ENCODE measurements around the gene GLMP. TPM values are rescaled to one million over a fixed set of nuclear protein-coding genes. Genes with fewer than 3 reads are reported as not detected.

The GLMP gene
- total RNA-seq, 3 donors from 2014 or later (not counting 1 experiment from before 2014, with no cell fraction given) = 22.9 to 29.1 (median 26.8) TPM

DNA sequence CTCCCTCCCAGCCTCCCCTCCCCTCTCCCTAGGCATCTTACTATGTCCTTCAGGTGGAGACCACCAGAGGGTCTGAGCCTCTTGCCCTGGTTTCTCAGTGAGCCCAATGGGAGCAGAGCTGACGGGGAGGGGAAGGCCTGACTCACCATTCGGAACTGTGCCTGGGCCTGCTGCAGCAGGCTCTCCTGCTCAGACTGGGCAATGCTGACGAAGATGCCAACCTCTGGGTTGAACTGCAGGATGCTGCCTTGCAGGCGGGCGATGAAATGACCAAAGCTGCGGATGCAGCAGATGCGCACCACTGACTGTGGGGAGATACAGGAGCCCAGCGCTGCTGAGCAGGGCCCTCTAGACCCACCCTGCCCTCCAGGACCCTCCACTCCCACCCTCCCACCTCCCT lies 36.6 kb downstream of the GLMP start:
- H3K27ac ChIP-seq (ENCODE audit: low read length) = no peak overlapping the region
- no peaks in the 10 kb centered on the region for H3K4me1 ChIP-seq (ENCODE audit: control insufficient read depth, insufficient read depth, low read length)
- Mint-ChIP-seq H3K4me3 (no peak overlapping the region), H3K27me3 (ENCODE audit: low read depth in 2 of 2) (no peaks in the 10 kb centered on the region), H3K9me3 (no peaks in the 10 kb centered on the region), H3K36me3 (peaks cover 15% of the 10 kb centered on the region), H3K4me1 (peaks cover 7 to 9% of the 10 kb centered on the region in 2 donors), H3K27ac (no peak overlapping the region)
- H3K27me3 ChIP-seq (ENCODE audit: control insufficient read depth, insufficient read depth, low read length) = no peaks in the 10 kb centered on the region
- H3K36me3 ChIP-seq (ENCODE audit: control insufficient read depth, insufficient read depth, low read length) = peaks cover 73% of the 10 kb centered on the region
- TF ChIP-seq CTCF (IDR thresholded peaks at IDR 0.05) = no peak
- no peak overlapping the region for H3K4me3 ChIP-seq (ENCODE audit: low read length)
- no peaks in the 10 kb centered on the region for H3K9me3 ChIP-seq (ENCODE audit: control insufficient read depth, insufficient read depth, low read length)
- intact Hi-C loops (cut with micrococcal nuclease) = no loop called here
- ATAC-seq = no peak
- DNase-seq = no peak
- WGBS (ENCODE audit: insufficient coverage) = 94% methylated on average over 8 of the region's 8 CpGs

DNA sequence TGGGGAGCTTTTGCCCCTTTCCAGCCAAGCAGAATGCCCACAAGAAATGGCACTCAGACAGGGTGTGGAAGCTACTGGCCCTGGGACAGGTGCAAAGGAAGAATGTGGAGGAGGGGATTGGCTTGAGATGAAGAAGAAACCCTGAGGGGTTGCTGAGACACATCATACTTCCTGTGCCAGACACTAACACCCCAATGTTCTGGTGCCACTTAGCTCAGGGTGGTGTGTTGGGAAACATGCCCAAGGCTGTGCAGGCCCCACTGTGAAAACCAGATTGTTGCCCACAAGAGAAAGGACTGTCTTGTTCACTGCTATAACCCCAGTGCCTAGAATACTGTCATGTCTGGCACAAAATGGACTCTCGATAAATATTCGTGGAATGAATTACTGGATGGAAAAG lies 37.8 kb downstream of the GLMP start:
- peak overlapping the region; percentile 44 to 64 for H3K27ac Mint-ChIP-seq
- TF ChIP-seq CTCF (IDR thresholded peaks at IDR 0.05) = no peak
- no peaks in the 10 kb centered on the region for H3K9me3 Mint-ChIP-seq
- H3K9me3 ChIP-seq (ENCODE audit: control insufficient read depth, insufficient read depth, low read length) = no peaks in the 10 kb centered on the region
- DNase-seq (no peak), ATAC-seq (peak; percentile 18 to 72 (median 30))
- H3K27me3 Mint-ChIP-seq (ENCODE audit: low read depth in 2 of 2) = no peaks in the 10 kb centered on the region
- H3K27me3 ChIP-seq (ENCODE audit: control insufficient read depth, insufficient read depth, low read length) = no peaks in the 10 kb centered on the region
- no peaks in the 10 kb centered on the region for H3K4me1 ChIP-seq (ENCODE audit: control insufficient read depth, insufficient read depth, low read length)
- peaks cover 15% of the 10 kb centered on the region for H3K36me3 Mint-ChIP-seq
- no peak overlapping the region for H3K27ac ChIP-seq (ENCODE audit: low read length)
- H3K4me1 Mint-ChIP-seq = peaks cover 7 to 9% of the 10 kb centered on the region in 2 donors
- no peak overlapping the region for H3K4me3 ChIP-seq (ENCODE audit: low read length)
- WGBS (ENCODE audit: insufficient coverage) = 79% methylated on average over 2 of the region's 2 CpGs
- no peak overlapping the region for H3K4me3 Mint-ChIP-seq
- intact Hi-C loops (cut with micrococcal nuclease) = no loop called here
- peaks cover 74% of the 10 kb centered on the region for H3K36me3 ChIP-seq (ENCODE audit: control insufficient read depth, insufficient read depth, low read length)

DNA sequence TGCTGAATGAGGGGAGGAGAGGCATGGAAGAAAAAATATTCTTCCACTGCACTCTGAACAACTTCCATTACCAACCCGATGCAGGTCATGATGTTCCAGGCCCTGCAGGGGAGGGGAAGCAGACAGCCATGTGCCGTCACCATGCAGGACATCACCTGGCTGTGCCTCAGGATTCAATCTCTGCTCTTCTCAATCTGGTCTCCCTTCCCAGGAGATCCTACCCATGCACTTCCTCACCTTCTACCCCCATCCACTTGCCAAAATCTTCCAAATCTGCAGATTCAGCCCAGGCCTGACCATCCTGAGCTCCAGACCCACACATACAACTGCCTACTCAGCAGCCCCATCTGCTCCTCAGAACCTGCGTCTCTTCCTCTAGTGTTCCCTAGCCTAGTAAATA lies 41.8 kb downstream of the GLMP start:
- peaks cover 78% of the 10 kb centered on the region for H3K36me3 ChIP-seq (ENCODE audit: control insufficient read depth, insufficient read depth, low read length)
- H3K27ac Mint-ChIP-seq = peak overlapping the region in 1 of 2 donors; percentile 11
- H3K9me3 ChIP-seq (ENCODE audit: control insufficient read depth, insufficient read depth, low read length) = no peaks in the 10 kb centered on the region
- no peaks in the 10 kb centered on the region for H3K27me3 Mint-ChIP-seq (ENCODE audit: low read depth in 2 of 2)
- H3K36me3 Mint-ChIP-seq = no peaks in the 10 kb centered on the region
- intact Hi-C loops (cut with micrococcal nuclease) = no loop called here
- no peaks in the 10 kb centered on the region for H3K4me1 ChIP-seq (ENCODE audit: control insufficient read depth, insufficient read depth, low read length)
- DNase-seq (no peak), ATAC-seq (no peak)
- H3K4me3 Mint-ChIP-seq = no peak overlapping the region
- H3K27ac ChIP-seq (ENCODE audit: low read length) = no peak overlapping the region
- no peak overlapping the region for H3K4me3 ChIP-seq (ENCODE audit: low read length)
- no peaks in the 10 kb centered on the region for H3K9me3 Mint-ChIP-seq
- TF ChIP-seq CTCF (IDR thresholded peaks at IDR 0.05) = no peak
- 98% methylated on average over 3 of the region's 3 CpGs for WGBS (ENCODE audit: insufficient coverage)
- H3K27me3 ChIP-seq (ENCODE audit: control insufficient read depth, insufficient read depth, low read length) = no peaks in the 10 kb centered on the region
- peaks cover 9 to 12% of the 10 kb centered on the region in 2 donors for H3K4me1 Mint-ChIP-seq

DNA sequence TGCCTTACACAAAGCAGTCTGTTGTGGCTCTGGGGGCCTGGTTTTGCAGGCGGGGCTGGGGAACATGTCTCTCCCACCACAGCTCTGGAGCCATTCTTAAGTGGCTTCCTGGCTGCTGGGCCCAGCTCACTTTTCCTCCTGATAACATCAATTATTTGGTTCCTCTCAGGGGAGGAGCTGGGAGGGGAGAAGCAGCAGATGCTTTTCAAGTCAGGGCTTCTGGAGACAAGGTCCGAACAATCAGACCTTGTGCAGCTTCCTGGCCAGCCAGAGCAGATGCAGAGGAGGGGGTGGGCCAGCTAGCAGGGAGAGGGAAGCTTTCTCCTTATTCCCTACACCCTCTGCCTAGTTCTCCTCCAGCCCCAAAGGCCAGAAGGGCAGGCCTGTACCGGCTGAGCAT lies 44.0 kb downstream of the GLMP start:
- Histone ChIP-seq H3K9me3 (ENCODE audit: control insufficient read depth, insufficient read depth, low read length) (no peaks in the 10 kb centered on the region), H3K4me1 (ENCODE audit: control insufficient read depth, insufficient read depth, low read length) (no peaks in the 10 kb centered on the region), H3K36me3 (ENCODE audit: control insufficient read depth, insufficient read depth, low read length) (peaks cover 61% of the 10 kb centered on the region), H3K27ac (ENCODE audit: low read length) (no peak overlapping the region), H3K27me3 (ENCODE audit: control insufficient read depth, insufficient read depth, low read length) (no peaks in the 10 kb centered on the region), H3K4me3 (ENCODE audit: low read length) (no peak overlapping the region)
- H3K27ac Mint-ChIP-seq = no peak overlapping the region
- no peak overlapping the region for H3K4me3 Mint-ChIP-seq
- H3K4me1 Mint-ChIP-seq = peaks cover 0 to 5% of the 10 kb centered on the region in 2 donors
- H3K27me3 Mint-ChIP-seq (ENCODE audit: low read depth in 2 of 2) = no peaks in the 10 kb centered on the region
- no peak for ATAC-seq
- intact Hi-C loops (cut with micrococcal nuclease) = no loop called here
- H3K36me3 Mint-ChIP-seq = no peaks in the 10 kb centered on the region
- 54% methylated on average over 3 of the region's 3 CpGs for WGBS (ENCODE audit: insufficient coverage)
- DNase-seq = no peak
- TF ChIP-seq CTCF (IDR thresholded peaks at IDR 0.05) = no peak
- H3K9me3 Mint-ChIP-seq = no peaks in the 10 kb centered on the region
